Left renal pelvis (tissue), 4 donors: Measurements from ENCODE around the gene EMP2. TPM values are rescaled to one million over a fixed set of nuclear protein-coding genes. Genes with fewer than 3 reads are reported as not detected.
"Not testable (repeated sequence)": the region's sequence is repeated elsewhere in the genome, so short reads cannot be mapped to it uniquely, and the experiment has no call there.

ENCODE experiments used
- DNase-seq, 4 donors: peaks; one replicate each; pipeline ENCODE4 v3.0.0-alpha.2; 2013; ENCODE audit warnings: low read depth in 4 of 4, low spot score in 3 of 4
- polyA plus RNA-seq, 4 donors: library from polyadenylated mRNA; unstranded; fragments of 120-200 nt; gene quantifications; one replicate each; pipeline ENCODE4 v1.2.1, GENCODE V29; 2013; ENCODE audit not compliant: insufficient read length in 4 of 4

EMP2 gene
- polyA plus RNA-seq, 4 donors = 25.0 to 32.6 (median 29.5) TPM

DNA sequence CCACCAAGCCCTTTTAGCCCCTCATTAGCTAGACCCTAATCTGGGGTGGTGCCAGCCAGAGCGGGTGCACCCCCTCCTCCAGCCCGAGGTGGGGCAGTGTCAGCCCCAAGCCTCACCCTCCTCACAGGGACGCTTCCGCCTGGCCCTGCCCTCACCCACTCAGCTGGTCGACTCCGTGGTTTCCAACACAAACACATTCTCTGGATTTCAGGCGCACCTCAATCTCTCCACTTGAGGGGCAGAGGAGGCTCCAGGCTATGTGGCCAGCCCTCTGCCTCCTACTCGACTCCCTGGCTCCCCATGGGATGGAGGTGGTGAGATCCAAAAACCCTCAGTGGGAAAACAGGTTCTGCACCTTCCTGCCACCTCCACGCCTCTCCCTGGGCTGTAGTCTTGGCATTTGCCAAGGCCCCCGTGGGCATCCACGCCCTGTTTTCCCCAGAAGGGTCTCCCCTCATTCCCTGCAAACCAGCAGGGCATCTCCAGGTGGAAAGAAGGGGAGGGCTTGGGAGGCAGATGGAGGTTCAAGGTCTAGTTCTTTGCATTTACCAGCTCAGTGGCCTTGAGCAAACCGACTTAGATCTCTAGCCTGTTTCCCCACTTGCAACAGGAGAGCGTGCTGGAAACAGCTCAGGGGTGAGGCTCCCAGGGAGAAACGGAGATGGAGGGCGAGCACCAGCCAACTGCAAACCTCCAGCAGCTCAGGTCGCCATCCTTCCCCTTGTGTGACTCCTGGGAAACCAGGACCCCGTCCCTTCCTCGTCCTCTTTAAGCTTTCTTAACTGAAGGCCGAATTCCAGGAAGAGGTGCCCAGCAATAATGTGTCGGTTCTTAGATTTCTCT lies 1.7 kb downstream of the EMP2 start:
- DNase-seq = no peak

DNA sequence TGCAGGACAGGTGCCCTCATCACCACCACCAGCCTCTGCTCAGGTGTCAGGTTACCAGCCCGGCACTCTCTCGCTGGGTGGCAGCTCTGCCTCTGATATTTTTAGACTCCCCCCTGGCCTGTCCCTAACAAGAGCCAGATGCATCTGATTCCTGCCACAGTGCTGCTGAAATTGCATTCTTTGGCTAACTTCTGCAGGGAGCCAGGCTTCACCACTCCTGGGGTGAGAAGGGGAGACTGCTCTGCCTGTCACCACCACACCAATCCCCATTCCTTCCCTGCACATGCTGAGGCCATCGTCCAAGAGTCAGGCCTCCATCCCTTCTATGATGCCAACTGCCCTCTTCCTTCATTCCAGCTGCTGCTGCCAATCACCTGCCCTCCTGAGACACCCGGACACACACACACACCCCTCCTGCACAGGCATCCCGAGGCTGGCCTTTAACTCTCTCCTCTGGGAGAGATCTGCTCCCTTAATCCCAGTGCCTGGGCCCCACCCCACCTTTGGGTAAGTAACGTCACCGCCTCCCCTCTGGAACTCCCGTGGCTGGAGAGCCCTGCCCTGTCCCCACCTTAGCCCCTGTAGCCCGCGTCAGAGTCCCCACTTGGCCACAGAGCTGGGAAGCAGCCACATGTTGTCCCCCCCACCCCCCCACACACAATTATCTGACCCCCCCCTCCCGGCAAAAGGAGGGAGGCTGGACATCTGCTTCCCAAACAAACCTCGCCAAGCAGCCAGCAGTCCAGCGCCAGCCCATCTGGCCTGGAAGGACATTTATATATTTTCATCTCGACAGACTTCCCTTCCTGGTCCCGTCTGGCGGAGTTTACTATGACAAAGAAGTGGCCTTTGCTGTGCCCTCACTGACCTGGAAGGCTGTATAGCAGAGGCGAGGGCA lies 2.8 kb downstream of the EMP2 start:
- no peak for DNase-seq

DNA sequence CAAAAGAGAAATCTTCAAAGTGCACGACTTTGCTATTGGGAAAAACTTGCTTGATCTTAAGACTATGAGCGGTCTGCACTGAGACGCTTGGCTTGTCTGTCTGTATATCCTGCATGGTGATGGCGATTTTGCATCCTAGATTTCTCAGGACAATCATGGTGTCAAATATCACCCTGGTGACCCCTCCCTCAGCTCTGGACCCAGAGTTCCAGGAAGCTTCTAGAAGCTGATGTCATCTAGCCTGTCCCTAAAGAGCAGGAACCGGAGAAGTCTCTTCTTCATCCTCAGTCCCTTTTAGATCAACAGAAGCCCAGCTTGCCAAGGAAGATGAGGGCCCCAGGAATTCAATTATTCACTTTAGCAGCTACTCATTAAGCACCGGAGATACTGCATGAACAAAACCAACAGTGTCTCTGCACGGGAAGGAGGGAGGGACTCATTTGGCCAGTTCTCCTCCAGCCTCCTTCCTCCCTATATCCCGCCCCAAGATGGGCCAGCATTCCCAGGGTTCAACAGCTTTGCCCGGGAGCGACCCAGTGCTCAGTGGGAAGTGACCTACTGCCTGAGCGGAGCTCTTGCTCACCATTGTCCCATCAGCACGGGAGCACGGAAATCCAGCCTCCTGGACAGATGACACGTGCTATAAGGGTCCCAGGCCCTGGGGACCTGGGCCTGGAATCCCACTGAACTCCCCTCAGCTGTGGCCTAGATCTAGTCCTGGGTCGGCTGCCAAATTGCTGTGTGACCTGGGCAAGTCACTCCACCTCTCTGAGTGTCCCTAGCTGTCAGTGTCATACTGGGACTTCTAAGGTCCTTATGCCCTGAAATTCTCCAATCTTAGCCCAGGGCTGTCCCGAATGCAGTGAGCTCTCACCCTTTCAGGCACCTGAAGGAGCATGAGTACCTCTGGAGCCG lies 3.8 kb downstream of the EMP2 start:
- no peak for DNase-seq

DNA sequence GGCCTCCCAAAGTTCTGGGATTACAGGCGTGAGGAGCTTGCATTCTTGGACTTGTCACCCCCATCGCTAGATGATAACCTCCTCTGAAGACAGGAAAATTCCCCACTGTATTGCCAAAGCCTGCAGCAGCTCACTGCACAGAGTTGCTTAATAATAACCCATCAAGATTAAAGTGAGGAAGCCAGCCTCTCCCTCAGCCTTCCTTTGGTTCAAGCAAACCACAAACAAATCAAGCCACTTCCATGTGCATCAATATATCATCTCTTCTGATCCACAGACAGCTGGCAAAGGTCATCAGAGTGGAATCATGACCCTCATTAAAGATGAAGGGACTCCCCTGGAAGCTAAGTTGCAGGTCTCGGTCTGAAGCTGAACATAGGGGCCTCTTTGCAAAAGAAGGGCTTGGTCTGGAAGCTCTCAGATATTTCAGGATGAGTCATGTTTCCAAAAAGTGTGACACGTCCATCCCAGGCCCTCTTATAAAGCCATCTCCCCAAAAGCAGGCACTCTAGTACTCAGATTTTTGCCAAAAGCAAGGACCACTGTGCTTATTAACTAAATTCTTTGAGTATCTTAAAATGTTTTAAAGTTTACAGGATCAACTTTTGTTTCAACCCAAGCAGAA lies 4.8 kb downstream of the EMP2 start:
- DNase-seq = no peak

DNA sequence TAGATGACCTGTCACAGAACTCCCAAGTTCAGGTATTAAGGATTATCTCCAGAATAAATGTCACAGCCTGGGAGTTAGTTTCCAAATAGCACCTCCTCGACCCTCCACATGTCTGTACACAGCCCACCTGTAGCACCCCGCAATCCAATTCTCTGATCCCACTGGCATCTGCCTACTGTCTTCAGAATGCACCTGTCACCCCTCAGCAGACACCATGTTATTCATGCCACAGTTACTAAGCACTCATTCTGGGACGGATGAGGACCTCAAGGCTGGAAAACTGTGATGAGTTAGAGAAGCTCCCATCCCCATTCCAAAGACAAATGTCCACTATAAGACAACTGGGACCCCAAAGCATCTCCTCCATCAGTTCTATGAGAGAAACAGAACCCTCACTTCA lies 7.8 kb downstream of the EMP2 start:
- no peak for DNase-seq

DNA sequence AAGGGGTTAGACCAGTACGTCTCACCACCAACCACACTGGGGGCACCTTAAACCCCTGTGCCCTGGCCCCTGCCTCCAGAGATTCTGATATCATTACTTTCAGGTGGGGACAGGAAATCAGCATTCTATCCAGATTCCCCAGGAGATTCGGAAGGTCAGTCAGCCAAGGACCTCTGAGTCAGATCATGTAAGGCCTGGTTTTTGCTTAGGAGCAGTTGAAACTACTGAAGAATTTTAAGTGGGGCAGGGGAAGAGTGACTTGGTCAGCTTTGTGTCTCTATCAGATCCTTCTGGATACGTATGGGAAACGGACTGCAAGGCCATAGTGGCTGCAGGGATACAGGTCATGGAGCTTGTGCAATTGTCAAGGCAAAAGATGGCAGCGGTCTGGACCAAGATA lies 9.0 kb downstream of the EMP2 start:
- DNase-seq = no peak

DNA sequence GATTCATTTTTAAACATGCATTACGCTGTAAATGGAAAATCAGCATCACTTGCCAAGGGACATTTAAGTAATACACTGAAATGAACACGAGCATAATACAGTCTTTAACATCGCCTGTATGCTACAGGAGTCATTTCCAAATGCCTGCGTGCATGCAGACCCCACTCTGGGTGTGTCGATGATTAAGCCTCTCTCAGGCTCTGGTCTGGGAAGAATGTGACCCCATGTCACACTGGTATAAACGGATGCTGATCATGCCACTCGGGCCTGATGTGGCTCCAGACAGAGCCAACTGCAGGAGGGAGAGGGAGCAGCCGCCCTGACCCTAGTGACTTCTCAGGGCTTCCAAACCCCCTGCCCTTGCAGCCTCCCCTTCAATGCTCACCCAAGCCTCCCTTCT lies 10.8 kb downstream of the EMP2 start:
- DNase-seq = no peak

DNA sequence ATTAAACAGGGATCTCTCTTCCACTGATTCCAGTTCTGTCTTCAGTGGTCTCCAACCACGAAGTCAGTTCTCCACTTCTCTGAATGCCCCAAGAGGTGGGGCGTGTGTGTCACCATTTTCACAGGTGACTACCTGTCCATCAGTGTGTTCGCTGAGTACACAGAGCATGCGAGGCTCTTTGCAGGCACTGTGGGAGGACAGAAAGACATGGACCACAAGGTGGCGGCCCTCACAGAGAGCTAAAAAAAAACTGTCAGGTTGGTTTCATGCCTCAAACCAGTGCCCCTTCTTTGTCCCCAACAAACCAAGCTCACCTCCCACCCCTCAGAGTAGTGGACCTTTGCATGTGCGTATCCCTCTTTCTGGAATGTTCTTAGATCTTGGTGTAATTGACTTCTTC lies 13.8 kb downstream of the EMP2 start:
- no peak for DNase-seq

DNA sequence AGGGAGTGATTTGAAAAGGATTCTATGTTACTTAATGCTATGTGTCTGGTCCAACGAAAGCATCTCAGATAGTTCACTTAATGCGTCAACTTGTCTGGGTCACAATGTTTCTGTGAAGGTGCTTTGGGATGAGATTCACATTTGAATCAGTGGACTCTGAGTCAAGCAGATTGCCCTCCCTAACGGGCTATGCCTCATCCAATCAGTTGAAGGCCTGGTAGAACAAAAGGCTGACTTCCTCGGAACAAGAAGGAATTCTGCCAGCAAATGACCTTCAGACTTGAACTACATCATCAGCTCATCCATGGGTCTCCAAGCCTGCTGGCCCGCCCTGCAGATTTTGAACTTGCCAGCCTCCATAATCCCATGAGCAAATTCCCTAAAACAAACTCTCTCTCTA lies 15.2 kb downstream of the EMP2 start:
- DNase-seq = no peak

DNA sequence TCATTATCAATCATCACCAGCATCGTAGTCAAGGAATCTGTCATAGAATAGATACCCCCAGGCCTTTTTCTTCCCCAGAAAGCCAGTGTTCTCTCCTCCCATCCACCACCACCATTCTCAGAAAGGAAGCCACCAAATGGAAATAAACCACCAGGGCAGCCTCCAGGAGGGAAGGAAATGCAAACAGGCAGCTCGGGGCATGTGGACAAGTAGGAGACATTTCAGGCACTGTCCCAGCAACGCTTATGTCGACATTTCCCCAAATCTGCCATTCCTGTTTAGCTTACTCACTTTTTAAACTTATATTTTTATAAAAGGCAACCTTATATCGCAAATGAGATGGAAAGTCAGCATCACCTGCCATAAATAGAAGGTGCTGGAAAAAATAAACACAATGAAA lies 15.8 kb downstream of the EMP2 start:
- DNase-seq = no peak

DNA sequence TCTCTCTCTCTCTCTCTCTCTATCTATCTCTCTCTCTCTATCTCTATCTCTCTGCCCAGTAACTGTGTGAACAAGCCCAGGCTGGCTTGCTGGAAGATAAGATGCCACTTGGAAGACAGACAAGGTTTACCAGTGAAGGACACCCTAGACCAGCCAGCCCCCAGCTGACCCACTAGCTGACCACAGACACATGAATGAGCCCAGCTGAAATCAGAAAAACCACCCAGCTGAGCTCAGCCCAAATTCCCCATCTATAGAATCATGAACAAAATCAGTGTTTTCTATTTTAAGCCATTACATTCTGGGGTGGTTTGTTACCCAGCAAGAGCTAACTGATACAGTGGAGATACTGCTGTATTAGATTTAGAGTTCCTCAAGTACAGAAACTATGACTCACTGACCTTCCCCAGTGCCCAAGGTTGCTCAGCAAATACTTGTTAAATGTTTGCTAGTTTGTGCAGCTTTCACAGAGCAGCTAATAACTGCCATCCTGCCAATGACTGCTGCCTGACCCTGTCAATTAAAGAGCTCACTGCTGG lies 18.0 kb downstream of the EMP2 start:
- no peak for DNase-seq

DNA sequence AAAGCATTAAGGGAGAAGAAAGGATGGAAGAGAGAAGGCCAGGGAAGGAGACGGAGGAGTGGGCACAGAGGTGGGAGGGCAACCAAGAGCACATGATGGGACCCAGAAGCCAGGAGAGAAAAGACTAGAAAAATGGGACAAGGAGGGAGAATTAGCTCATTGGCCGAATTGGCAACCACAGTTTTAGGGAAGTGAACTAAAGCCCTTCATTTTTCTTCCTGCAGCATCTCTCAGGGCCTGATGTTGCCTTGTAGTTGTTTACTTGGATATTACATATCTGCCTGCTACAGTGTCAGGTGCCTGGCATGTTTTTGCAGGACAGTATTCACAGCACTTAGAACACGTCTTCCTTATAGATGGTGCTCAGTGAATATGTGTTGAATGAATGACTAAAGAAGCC lies 19.0 kb downstream of the EMP2 start:
- DNase-seq = no peak

DNA sequence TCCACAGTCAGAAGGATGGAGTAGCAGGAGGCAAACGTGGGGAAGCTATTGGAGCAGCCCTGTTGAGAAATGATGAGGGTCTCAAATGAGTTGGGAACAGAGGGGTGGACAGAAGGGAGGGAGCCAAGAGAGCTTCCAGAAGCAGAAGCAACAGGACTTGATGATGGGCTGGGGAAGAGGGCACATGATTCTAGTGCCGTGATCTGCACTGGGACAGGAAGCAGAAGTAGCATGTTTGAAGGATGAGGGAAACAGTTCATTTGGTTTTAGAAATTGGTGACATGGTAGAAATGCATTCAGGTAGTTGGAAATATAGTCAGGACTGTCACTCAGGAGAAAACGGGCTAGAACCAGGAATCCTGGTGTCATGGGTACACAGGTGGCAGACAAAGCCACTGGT lies 19.4 kb downstream of the EMP2 start:
- no peak for DNase-seq

DNA sequence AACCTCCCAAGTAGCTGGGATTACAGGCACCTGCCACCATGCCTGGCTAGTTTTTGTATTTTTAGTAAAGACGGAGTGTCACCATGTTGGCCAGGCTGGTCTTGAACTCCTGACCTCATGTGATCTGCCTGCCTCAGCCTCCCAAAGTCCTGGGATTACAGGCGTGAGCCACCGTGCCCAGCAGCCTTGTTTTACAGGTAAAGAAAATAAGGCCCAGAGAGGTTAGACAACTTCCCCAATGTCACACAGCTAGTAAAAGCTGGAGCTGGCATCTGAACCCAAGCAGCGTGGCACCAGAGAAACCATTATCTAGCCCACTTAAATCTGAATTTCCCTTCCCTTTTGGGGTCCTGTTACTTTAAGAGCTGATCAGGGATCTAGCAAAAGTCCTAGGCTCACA lies 20.6 kb downstream of the EMP2 start:
- not testable (repeated sequence) for DNase-seq

DNA sequence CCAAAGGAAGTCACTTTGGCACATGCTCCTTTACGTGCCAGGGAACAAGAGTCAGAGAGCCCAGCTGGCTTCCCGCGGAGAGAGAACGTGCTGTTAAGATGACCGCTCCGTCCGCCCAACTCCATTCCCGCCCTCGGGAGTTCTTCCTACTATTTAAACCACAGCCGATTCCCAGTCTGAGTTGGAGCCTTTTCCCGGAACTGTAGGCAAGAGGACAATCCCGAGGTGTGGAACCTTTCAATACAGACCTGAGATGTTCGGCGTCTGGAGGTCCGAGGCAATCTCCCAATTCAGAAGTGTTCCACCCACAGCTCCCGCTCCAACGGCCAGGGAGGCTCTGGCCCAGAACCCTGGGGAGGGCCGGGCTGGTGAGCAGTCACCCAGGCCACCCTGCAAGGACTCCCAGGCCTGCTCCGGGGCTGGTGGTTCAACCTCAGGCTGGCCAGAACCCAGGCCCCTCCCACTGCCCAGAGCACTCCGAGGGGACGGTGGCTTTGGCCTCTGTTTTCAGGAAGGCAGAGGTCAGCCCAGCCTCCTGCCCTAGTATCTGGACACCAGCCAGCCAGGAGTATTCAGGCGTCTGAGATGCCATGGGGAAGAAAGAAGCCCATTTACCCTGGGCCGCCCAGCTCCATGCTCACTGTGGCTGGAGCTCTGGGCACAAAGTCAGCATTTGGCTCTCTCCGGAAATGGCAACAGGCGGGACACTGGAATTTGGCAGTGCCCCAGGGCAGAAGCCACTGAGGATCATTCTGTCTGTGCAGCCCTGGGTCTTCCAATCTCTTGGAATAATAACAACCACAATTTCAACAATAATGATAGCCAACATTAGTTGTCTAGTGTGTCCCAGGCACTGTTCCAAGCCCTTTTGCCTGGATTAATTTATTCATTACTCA lies 21.4 kb downstream of the EMP2 start:
- DNase-seq = no peak

DNA sequence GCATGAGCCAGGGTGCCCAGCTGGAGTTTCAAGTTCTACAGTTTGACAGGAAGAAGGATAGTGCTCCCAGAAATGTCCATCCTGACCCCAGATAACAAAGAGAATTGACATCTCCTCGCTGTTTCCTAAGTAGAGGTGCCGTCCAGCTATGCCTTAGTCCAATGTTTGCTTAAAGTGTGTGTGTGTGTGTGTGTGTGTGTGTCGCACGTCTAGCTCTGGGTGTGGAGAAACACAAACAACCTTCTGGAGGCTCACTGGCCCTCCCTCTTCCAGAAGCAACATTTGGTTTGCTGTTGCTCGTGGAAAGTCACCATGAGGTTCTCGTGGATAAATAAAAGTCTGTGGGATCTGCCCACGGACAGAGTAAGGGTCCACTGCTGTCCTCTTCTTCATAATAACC lies 22.1 kb downstream of the EMP2 start:
- no peak for DNase-seq

DNA sequence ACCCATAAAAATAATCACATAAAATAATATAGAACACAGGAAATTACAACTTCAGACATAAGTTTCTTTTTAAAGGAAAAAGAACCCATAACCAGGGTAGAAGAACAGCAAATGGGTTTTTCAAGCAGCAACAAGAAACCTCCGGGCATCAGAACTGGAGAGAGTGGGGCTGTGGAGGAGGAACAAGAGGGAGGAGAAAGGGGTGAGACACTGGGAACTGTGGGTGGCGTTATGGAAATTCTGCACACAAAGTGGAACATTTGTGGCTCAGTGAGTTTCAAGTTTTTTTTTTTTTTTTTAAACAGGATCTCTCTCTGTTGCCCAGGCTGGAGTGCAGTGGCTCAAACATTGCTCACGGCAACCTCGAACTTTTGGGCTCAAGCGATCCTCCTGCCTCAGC lies 22.6 kb downstream of the EMP2 start:
- DNase-seq = no peak

DNA sequence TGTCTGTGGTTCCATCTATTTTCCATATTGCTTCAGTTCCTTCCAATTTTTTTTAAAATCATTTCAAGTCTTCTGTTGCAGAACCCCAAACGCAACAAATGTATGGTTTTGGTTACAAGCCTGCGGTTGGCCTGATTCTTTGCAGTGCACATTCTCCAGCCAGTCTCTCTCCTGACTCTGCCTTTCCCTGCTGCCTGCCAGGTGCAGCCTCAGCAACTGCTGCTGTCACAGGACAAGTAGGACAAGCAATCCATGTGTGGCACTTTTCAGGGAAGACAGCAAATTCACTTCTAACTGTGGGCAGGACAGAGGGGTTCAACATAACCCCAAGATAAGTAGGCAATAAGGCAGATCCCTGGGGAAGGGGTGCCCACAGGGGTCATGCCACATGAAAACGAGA lies 24.2 kb downstream of the EMP2 start:
- DNase-seq = no peak

DNA sequence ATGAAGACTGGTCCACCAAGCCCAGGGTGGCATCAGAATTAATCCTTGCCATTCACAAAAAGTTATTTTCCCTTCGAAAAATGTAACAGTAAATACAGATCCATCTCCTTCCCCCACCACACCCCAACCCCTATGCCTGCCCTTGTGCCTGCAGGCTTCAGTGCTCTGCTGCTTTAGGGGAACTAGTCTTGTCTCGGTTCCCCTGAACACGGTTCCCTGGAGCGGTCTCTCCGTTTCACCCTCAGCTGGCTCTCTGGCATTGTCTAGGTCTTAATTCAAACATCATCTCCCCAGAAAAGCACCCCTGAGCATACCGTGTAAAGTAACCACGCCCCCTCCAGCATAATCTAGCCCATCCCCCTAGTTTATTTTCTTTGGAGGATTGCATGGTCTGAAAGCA lies 25.8 kb downstream of the EMP2 start:
- no peak for DNase-seq
